Esophagus squamous epithelium (tissue), 5 donors: ENCODE measurements around the gene ADAMTSL1. TPM values are rescaled to one million over a fixed set of nuclear protein-coding genes. Genes with fewer than 3 reads are reported as not detected.

Experiments used
- DNase-seq: peaks from one replicate; lab custom pipeline; 2025; lab: John Stamatoyannopoulos, UW
- H3K27ac ChIP-seq, 4 donors: fragments of 200-600 bp; sonication (generic); one replicate each; pipeline ENCODE4 v1.5.1; 2016 to 2019; ENCODE audit warnings: mild to moderate bottlenecking in 1 of 4
- H3K27me3 ChIP-seq, 4 donors: fragments of 200-600 bp; sonication (generic); 1 replicate in 3 of 4; 2 replicates in 1 of 4; pipeline versions ENCODE4 v1.5.1 to v1.6.0; 2017 to 2021; ENCODE audit warnings: antibody characterized with exemption in 1 of 4
- H3K36me3 ChIP-seq, 3 donors: fragments of 200-600 bp; sonication (generic); one replicate each; pipeline ENCODE4 v1.5.1; 2016 to 2019
- H3K4me1 ChIP-seq, 3 donors: fragments of 200-600 bp; sonication (generic); one replicate each; pipeline ENCODE4 v1.5.1; 2017 to 2019
- H3K4me3 ChIP-seq, 4 donors: fragments of 200-600 bp; sonication (generic); 1 replicate in 3 of 4; 2 replicates in 1 of 4; pipeline ENCODE4 v1.5.1; 2016 to 2019; ENCODE audit warnings: mild to moderate bottlenecking in 2 of 4, moderate library complexity in 1 of 4
- H3K9me3 ChIP-seq, 3 donors: fragments of 200-600 bp; sonication (generic); one replicate each; pipeline ENCODE4 v1.5.1; 2016 to 2019
- POLR2A ChIP-seq, 4 donors: fragments of 450-650 bp; IDR thresholded peaks; one replicate each; pipeline ENCODE4 v1.6.1; 2017; ENCODE audit warnings: antibody characterized with exemption in 4 of 4, mild to moderate bottlenecking in 4 of 4, moderate library complexity in 3 of 4
- WGBS, 2 donors: methylation state at CpG; one replicate each; pipeline ENCODE4 v1.1.5; 2018; 5-methylcytosine and 5-hydroxymethylcytosine counted together
- intact Hi-C: fragments of 100-400 bp; cut with DNase I; formaldehyde crosslinking; loops from one replicate; pipeline ENCODE4 v1.15.0; 2022
- total RNA-seq, 4 donors: library from RNA; depleted of rRNA; stranded (reverse); fragments of >200 nt; gene quantifications; one replicate each; pipeline ENCODE4 v1.1.0, GENCODE V29; 2016
- TF ChIP-seq, protein P1 (sequence below), 6 experiments: fragments of 450-650 bp in 4 of 6; fragments of 200-600 bp in 2 of 6; sonication (generic) in 2 of 6; IDR thresholded peaks; one replicate each; pipeline ENCODE4 v1.5.1; 2016 to 2019; ENCODE audit warnings: antibody characterized with exemption in 6 of 6, mild to moderate bottlenecking in 4 of 6, moderate library complexity in 4 of 6
- donor health status: DM: yes; HTN: yes; CAD: no.

ADAMTSL1 gene
- total RNA-seq, 4 donors from 2014 or later: 0.80 to 23.7 (median 2.3) TPM

DNA sequence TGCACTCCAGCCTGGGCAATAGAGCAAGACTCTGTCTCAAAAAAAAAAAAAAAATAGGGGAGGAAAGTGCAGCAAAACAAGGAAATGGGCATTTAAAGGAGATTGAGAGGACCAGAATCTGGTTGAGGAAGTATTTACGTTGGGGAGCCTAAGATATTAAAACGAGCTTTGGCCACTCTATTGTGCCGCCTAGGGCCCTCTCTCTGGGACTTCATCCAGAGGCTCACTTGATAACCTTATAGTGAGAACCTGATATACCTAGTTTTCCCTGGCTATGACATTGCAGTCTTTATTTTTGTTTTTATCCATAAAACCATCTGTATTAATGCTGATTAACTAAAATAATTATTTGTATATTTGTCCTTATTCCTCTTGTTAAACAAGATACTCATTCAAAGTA lies 345.5 kb downstream of the ADAMTSL1 start:
- Histone ChIP-seq H3K9me3 (no peaks in the 10 kb centered on the region), H3K4me1 (no peaks in the 10 kb centered on the region), H3K27ac (no peak overlapping the region), H3K27me3 (no peaks in the 10 kb centered on the region), H3K4me3 (no peak overlapping the region), H3K36me3 (peaks cover 0 to 11% (median 0%) of the 10 kb centered on the region in 3 donors)
- 82 to 83% methylated on average over 3 of the region's 3 CpGs for WGBS, 2 donors
- DNase-seq: no peak
- intact Hi-C loops: no loop called here
- no peak for TF ChIP-seq POLR2A (IDR thresholded peaks at IDR 0.05)
- TF ChIP-seq, protein P1, sequence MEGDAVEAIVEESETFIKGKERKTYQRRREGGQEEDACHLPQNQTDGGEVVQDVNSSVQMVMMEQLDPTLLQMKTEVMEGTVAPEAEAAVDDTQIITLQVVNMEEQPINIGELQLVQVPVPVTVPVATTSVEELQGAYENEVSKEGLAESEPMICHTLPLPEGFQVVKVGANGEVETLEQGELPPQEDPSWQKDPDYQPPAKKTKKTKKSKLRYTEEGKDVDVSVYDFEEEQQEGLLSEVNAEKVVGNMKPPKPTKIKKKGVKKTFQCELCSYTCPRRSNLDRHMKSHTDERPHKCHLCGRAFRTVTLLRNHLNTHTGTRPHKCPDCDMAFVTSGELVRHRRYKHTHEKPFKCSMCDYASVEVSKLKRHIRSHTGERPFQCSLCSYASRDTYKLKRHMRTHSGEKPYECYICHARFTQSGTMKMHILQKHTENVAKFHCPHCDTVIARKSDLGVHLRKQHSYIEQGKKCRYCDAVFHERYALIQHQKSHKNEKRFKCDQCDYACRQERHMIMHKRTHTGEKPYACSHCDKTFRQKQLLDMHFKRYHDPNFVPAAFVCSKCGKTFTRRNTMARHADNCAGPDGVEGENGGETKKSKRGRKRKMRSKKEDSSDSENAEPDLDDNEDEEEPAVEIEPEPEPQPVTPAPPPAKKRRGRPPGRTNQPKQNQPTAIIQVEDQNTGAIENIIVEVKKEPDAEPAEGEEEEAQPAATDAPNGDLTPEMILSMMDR (IDR thresholded peaks at IDR 0.05): no peak

DNA sequence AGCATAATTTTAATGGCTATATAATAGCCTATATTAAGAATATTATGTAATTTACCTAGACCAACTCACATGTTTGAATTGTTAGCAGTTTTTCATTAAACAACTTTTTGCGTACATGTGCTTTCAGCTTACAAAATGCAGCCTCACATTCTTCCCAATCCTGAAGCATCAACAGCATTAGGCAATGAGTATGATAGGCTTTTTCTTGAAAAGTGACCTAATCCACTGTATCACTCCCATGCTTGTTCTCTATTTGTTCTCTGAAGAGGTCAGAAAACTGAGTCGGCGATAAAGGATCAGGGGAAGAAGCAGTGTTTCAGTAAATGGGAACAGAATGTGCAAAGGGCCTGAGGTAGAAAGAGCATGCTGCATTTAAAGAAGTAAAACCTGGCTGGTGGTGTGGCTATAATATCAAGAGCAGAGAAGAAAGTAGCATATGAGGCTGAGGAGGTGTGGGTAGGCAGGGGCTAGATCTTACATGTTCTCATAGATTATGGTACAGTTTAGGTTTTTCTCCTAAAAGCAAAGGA lies 346.7 kb downstream of the ADAMTSL1 start:
- DNase-seq: no peak
- TF ChIP-seq, protein P1 (IDR thresholded peaks at IDR 0.05): no peak
- no peak for TF ChIP-seq POLR2A (IDR thresholded peaks at IDR 0.05)
- intact Hi-C loops: no loop called here
- peaks cover 0 to 11% (median 3%) of the 10 kb centered on the region in 3 donors for H3K4me1 ChIP-seq
- peaks cover 0 to 11% (median 0%) of the 10 kb centered on the region in 3 donors for H3K36me3 ChIP-seq
- no peak overlapping the region for H3K4me3 ChIP-seq
- H3K27me3 ChIP-seq: no peaks in the 10 kb centered on the region
- no peaks in the 10 kb centered on the region for H3K9me3 ChIP-seq
- 92% methylated on average over 2 to 3 of the region's 3 CpGs for WGBS, 2 donors
- no peak overlapping the region for H3K27ac ChIP-seq

DNA sequence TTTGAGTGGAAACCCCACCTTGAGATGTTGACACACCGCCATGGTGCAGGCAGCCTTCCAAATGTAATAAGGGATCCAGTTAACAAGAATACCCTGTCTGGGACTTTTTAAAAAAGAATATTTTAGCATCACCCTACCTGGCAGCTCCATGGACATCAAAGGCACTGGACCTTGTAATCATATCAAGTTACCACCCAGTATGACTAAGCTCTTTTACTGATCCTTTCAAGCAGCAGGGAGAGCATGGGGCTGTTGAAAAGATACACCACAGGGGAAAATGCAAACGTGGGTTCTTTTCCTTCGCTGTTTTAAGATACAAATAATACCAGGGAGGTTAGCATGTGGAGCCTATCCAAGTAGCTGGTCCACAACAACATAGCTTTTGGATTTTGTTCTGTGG lies 347.8 kb downstream of the ADAMTSL1 start:
- no peak for DNase-seq
- H3K36me3 ChIP-seq: peaks cover 0 to 11% (median 0%) of the 10 kb centered on the region in 3 donors
- H3K9me3 ChIP-seq: no peaks in the 10 kb centered on the region
- TF ChIP-seq POLR2A (IDR thresholded peaks at IDR 0.05): no peak
- TF ChIP-seq, protein P1 (IDR thresholded peaks at IDR 0.05): no peak
- H3K27me3 ChIP-seq: no peaks in the 10 kb centered on the region
- intact Hi-C loops: no loop called here
- WGBS, 2 donors: 65 to 68% methylated on average over 3 of the region's 3 CpGs
- no peak overlapping the region for H3K4me3 ChIP-seq
- H3K4me1 ChIP-seq: peaks cover 0 to 18% (median 3%) of the 10 kb centered on the region in 3 donors
- no peak overlapping the region for H3K27ac ChIP-seq

DNA sequence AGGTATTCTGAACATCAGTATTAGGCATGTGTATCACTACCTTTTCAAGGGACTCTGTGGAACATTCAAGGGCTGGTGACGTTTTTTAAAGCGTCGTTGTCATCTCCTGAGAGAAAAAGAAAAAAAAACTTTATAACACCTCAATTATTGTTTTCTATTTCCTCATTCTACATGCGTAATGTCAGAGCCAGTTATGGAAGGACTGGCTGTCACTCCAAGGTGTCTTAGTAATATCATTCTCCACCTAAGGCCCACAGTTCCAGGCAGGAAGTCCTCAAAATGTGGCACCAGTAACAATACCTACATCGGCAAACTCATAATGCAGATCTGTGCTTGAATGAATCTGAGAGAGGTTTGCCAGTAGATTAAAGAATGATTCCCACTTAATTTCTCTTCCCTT lies 348.9 kb downstream of the ADAMTSL1 start:
- TF ChIP-seq, protein P1 (IDR thresholded peaks at IDR 0.05): no peak
- no peak for TF ChIP-seq POLR2A (IDR thresholded peaks at IDR 0.05)
- no peaks in the 10 kb centered on the region for H3K9me3 ChIP-seq
- no peak overlapping the region for H3K27ac ChIP-seq
- H3K36me3 ChIP-seq: peaks cover 0 to 2% (median 0%) of the 10 kb centered on the region in 3 donors
- DNase-seq: no peak
- peaks cover 0 to 18% (median 3%) of the 10 kb centered on the region in 3 donors for H3K4me1 ChIP-seq
- whole genome bisulfite sequencing, 2 donors: 75 to 86% methylated on average over 5 of the region's 5 CpGs
- intact Hi-C loops: no loop called here
- no peak overlapping the region for H3K4me3 ChIP-seq
- H3K27me3 ChIP-seq: no peaks in the 10 kb centered on the region

DNA sequence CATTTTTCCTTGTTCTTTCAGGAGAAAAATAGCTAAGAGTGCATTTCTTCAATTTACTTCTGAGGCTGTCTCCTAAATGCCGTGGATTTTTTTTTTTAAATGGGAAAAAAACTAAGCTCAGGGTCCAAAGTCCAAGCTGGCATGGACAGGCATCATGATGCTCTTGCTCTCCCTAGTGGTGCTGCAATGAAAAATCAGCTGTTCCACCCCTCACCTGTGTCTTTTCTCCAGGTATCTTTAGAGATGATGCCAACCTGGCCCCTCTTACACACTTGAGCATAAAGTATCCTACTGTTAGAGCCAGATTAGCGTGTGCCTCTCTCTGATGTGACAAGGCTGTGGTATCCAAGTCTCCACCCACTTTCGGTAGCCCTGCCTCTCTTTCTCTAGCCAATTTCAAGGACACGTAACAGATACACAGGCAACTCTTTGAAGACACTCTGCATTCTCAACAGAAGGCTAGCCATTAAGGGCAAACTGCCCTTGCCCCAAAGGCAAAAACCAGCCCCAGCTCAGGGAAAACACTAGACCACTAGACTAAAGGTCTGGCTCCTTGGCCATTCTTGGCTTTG lies 350.2 kb downstream of the ADAMTSL1 start:
- DNase-seq: no peak
- H3K36me3 ChIP-seq: no peaks in the 10 kb centered on the region
- TF ChIP-seq, protein P1 (IDR thresholded peaks at IDR 0.05): peak in 4 of 6 experiments; percentile 10 to 44 (median 30)
- TF ChIP-seq POLR2A (IDR thresholded peaks at IDR 0.05): no peak
- peaks cover 0 to 18% (median 3%) of the 10 kb centered on the region in 3 donors for H3K4me1 ChIP-seq
- no peak overlapping the region for H3K27ac ChIP-seq
- no peaks in the 10 kb centered on the region for H3K27me3 ChIP-seq
- WGBS, 2 donors: 45 to 56% methylated on average over 4 of the region's 4 CpGs
- no peaks in the 10 kb centered on the region for H3K9me3 ChIP-seq
- intact Hi-C loops: no loop called here
- H3K4me3 ChIP-seq: no peak overlapping the region
